GM19395 (cell line): ENCODE results near the gene L3MBTL2.

ENCODE experiments used
- ATAC-seq: cut with Tn5 transposase; IDR thresholded peaks from one replicate; pipeline ENCODE4 v1.9.1; 2021; ENCODE audit warnings: mild to moderate bottlenecking, moderate library complexity; ENCODE audit not compliant: unreplicated experiment

Gene L3MBTL2

DNA sequence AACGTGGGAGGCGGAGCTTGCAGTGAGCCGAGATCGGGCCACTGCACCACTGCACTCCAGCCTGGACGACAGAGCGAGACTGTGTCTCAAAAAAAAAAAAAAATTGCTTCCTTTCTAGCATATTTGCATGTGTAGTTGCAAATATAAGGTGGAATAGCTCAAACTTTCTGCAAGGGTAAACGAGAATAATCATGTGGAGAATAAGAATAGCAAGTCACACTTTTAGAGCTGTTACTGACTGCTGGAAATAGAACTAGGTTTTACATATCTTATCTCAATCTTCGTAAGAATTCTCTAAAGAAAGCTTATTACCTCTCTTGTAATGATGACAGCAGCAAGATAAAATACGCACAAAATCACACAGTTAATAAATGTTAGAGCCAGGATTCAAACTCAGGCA lies 1.6 kb downstream of the L3MBTL2 start:
- ATAC-seq, result no peak

DNA sequence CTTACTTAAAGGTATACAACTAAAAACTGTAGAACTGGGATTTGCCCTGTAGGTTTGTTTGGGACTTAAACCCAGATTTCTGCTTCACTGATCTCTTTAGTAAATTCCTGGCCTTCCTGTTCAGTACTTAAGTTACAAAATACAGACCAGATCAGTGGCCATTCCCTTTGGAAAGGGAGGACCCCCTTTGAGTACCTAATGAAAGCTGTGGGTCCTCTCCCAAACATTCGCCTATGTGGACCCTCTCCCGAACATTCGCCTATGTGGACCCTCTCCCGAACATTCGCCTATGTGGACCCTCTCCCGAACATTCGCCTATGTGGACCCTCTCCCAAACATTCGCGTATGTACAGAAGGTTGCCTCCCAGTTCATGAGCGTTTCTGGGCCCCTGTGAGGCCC lies 10.3 kb downstream of the L3MBTL2 start:
- no peak for ATAC-seq

DNA sequence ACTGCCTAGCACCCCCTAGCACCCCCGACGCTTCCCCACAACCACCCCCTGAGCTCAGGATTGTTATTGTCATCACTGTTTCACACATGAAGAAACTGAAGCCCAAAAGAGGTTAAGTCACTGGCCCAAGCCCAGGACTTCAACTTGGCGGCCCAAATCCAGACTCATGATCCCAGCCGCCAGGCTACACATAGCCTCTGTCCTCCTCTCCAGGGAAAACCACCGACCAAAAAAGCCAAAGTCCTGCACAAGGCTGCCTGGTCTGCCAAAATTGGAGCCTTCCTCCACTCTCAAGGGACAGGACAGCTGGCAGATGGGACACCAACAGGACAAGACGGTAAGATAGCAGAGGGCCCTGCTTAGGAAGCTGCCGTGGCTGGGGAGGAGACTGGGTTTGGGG lies 10.8 kb downstream of the L3MBTL2 start:
- no peak for ATAC-seq

DNA sequence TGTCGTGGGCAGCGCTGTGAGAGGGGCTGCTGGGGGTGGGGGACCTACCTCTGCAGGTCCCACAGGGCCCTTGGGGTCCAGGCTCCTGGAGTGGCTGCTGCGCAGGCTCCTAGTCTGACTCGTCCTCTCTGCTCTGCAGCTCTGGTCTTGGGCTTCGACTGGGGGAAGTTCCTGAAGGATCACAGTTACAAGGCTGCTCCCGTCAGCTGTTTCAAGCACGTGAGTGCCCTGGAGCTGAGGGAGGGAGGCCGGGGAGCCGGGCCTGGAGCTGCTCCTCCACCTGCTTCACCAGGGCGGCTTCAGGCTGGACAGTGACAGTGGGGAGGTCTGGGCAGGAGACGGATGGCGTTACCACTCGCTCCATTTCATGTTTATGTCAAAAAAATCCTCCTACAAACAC lies 11.9 kb downstream of the L3MBTL2 start:
- no peak for ATAC-seq

DNA sequence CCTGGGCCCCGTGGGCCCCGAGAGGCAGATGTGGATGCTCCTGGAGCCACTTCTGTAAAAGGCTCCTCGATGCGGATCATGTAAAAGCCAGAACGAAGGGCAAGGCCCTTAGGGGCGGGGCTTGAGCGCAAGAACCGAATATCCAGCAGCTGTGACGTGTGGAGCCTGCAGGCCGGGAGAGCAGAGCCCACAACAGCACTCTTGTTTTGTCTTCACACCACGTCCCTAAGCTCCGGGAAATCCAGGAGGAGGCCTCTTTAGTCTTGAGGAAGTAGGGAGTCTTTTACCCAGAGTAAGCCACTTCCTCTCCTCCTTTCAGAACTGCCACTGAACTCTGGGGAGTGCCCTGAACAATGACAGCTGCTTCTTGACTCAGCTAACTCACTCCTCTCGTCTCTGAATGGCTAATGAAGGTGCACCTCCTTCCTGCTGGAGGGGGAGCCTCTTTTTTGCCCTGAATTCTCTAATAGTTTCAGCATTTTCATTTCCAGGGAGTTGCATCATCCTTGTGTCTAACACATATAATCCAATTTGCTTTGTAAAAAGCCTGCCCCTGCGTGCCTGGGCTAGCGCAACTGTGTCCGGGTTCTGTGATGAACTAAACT lies 12.5 kb downstream of the L3MBTL2 start:
- peak; percentile 65 for ATAC-seq

DNA sequence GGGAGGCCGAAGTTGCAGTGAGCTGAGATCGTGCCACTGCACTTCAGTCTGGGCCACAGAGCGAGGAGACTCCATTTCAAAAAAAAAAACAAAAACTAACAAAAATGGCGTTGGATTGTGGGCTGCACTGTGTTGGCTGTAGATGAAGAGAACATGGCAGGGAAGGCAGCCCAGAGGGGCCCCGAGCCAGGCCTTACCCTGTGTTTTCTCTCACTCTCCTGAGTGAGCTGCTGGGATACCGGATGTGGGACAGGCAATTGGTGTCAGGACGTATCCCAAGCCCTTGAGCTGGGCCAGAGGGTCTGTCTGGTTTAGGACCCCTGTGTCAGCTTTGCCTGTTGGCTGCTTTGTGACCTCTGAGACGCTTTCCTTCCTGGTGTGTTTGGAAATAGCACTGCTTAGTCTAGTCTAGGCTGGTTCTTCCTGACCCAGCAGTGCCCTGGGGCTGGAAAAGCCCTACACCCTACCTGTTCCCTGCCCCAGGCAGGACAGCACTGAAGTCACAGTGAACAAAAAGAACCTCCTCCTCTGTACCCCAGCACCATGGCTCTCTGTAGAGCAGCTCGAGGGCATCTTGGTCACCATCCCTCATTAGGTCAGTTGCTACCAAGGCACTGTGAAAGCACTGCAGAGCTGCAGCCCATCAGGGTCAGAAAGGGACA lies 17.9 kb downstream of the L3MBTL2 start:
- ATAC-seq, result no peak

DNA sequence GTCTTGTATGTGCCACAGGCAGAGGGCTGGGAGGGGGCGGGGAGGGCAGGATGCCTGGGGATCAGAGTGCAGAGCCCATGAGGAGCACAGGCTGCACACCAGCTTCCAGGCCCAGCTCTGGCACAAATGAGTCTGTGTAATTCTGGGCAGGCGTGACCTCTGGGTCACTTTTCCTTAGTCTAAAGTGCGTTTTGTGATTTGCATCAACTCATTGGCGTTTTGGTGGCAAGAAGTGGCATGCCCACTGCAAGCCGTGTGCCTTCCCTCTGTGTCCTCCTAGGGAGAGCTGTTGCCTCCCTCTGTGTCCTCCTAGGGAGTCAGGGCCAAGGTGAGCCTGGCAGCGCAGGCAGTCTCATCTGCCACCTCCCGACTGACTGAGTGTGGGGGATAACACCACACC lies 18.4 kb downstream of the L3MBTL2 start:
- no peak for ATAC-seq

DNA sequence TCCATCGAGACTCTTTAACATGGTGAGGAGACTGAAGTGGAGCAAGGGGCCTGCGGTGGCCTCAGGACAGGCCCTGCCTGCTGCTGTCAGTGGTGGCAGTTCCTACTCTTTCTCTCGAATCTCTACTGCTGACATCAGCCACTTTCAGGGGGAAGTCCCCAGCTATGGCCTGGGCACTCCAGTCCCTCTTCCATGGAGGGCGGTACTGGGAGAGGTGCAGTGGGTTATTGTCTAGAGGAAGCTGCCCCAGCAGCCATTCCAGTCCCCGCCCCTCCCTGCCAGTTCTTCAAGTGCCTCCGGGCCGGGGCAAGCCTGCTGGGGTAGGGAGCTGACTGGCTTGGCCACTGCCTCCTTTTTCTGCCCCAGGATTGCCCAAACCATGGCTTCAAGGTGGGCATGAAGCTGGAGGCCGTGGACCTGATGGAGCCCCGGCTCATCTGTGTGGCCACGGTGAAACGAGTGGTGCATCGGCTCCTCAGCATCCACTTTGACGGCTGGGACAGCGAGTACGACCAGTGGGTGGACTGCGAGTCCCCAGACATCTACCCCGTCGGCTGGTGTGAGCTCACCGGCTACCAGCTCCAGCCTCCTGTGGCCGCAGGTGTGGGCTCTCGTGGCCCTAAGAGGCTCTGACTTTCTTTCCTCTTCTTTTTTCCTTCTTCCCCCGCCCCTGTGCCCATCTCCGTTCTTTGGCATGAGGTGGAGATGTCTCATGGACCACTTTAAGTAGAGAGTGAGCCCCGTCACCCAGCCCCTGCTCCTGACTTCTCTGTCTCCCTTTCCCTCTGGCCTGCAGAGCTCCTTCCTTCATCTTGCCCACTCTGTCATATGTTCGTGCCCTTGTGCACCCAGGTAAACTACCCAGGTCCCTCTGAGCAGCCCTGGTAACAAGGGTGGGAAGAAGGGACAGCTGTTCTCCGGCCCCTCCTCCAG lies 21.9 kb downstream of the L3MBTL2 start:
- ATAC-seq, result no peak

DNA sequence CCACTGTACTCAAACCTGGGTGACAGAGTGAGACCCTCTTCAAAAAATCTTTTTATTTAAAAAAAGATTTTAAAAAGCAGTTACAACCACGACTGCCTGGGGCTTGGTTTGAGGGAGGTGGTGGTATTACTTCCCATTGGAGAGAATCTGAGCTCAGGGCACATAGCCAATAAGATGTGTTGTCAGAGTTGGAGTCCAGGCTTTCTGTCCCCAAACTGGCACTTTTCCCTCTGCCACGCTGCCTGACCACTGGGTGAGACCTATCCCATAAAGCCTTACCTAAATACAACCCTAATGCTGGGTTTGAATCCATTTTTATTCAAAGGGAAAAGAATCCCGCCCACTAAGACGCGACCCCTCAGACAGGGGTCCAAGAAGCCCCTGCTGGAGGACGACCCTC lies 24.1 kb downstream of the L3MBTL2 start:
- no peak for ATAC-seq

DNA sequence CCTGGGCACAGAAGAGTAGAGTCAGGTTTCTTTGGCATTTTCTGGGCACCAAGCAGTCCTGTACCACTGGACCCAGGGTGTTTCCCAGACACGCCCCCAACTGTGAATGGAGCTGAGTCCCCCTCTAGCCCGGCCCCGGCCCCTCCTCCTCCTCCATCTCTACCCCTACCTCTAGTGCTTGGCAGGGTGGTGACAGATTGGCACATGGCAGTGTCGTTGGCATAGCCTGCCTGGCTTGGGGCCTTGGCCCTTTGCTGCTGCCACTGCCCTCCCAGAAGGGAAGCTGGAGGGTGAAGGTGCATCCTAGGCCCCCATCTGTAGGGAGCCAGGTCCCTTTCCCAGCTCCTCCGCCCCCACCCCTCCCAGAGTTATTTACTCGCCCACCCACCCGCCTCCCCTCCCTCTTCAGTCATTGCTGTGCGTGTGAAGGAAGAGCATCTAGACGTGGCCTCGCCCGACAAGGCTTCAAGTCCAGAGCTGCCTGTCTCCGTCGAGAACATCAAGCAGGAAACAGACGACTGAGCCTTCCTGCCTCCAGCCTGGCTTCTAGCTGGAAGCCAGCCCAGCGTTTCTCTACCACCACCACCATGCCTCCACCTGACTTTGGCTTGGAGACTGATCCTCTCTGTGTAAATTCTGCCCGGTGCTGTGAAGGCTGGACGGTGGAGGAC lies 24.8 kb downstream of the L3MBTL2 start:
- ATAC-seq, result no peak

DNA sequence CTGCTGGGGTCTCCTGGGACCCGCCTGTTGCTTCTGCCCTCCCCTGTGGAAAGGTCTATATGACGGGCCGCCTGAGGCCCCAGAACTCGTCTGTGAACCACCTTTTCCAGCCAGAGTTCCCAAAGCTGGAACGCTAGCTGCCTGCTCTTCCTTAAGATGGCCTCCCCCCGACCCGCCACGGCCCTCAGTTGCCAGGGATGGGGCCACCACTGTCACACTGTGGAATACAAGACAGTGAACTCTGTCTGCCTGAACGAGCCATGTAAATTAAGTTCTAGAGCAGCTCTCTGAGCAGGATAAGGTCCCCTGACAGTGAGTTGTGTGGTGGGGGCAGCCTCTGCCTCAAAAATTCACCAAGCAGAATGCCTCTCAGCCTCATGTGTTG lies 25.3 kb downstream of the L3MBTL2 start:
- ATAC-seq, result no peak

DNA sequence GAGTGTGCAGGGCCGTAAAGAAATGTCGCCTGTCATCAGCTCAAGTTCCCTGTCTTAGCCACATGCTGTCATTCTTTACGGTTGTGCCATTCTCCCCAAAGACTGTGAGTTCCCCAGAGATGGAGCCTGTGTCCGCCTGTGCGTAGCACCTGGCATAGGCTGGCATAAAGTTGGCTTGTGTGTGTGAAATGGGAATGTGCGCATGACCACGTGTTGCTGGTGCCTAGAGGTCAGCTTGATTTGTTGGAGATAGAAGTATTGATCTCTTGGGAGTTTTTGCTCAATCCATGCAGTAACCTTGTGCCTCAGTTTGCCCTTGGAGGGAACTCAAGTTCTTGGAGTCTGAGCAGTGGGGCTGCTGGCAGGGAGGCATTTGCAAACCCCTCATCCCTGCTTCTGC lies 26.3 kb downstream of the L3MBTL2 start:
- ATAC-seq, result no peak

DNA sequence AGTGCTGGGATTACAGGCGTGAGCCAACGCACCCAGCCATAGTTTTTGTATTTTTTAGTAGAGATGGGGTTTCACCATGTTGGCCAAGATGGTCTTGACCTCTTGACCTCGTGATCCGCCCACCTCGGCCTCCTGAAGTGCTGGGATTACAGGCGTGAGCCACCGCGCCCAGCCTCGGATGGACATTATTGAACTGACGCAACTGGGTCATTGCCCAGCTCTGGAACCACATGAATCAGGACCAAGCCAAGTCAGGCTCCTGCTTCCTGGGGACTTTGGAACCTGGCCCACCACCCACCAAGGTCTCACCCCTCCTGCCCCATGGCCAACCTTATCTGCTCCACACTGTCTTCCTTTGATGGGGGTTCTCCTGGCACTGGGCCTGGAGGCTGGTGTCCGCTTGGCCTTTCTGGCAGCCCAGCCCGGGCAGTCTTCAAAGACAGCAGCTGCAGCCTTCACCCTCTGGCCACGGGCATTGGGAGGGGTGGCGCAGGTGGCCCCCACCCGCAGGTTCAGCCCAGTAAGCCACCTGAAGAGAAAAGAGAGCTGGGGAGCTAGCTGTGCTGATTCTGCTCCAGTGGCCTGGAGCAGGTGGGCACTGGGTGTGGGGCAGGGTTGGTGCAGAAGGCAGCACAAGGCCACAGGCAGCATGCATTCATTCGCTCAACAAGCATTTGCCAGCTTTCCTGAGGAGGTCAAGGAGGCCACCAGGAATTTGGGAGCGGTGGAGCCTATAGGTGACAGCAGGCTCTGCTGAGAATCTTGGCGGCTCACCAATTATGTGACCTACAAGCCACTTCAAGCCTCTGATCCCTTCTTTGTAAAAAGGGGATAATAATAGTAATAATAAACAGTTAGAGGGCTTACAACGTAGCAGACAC lies 29.9 kb downstream of the L3MBTL2 start:
- no peak for ATAC-seq

DNA sequence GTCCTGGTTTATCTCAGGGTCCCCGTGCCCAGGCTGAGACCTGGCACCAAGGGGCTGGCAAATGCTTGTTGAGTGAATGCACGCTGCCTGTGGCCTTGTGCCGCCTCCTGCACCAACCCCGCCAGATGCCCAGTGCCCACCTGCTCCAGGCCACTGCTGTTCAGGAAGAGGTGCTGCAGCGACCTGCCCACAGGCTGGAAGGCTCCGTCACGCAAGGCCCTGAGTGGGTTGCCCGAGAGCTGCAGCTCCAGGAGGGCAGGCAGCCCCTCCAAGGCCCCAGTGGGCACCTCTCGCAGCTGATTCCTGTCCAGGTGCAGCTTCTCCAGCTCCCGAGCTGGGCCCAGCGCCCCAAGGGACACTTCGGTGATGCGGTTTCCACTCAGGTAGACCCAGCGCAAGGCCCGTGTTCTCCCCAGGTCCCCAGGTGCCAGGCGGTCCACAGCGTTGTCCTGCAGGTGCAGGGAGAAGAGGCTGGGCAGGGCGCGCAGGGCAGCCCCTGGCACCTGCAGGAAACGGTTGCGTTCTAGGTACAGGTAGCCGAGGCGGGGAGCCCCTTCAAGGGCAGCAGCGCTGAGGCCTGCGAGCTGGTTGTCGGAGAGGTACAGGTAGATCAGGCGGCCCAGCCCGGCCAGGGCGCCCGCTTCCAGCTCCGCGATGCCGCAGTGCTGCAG lies 32.1 kb downstream of the L3MBTL2 start:
- ATAC-seq, result no peak

DNA sequence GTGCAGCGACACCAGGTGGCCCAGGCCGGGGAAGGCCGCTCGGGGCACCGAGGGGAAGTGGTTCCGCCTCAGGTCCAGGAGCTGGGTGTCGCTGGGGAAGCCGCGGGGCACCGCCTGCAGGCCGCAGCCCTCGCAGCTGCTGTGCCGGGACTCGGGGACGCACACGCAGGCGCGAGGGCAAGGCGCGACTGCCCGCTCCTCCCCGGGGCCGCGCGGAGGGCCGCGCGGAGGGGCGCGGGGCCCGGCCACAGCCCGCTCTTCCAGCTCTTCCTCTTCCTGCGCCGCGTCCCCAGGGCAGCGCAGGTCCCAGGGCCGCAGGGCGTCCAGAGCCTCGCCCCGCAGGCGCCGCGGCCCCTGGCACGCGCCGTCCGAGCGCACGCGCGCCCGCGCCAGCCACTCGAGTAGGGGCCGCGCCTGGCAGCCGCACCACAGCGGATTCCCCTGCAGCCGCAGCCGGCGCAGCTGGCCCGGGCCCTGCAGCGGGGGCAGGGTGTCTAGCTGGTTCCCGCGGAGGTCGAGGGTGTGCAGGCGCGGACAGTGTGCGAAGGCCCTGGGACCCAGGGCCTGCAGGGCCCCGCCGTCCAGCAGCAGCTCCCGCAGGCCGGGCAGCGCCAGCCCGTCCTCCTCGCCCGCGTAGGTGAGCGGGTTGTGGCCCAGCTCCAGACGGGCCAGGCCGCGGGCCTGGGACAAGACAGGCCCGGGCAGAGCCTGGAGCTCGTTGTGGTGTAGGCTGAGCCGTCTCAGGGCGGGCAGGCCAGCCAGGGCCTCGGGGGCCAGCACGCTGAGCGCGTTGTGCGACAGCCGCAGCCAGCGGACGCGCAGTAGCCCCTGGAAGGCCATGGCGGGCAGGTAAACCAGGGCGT lies 32.8 kb downstream of the L3MBTL2 start:
- peak; percentile 76 for ATAC-seq

DNA sequence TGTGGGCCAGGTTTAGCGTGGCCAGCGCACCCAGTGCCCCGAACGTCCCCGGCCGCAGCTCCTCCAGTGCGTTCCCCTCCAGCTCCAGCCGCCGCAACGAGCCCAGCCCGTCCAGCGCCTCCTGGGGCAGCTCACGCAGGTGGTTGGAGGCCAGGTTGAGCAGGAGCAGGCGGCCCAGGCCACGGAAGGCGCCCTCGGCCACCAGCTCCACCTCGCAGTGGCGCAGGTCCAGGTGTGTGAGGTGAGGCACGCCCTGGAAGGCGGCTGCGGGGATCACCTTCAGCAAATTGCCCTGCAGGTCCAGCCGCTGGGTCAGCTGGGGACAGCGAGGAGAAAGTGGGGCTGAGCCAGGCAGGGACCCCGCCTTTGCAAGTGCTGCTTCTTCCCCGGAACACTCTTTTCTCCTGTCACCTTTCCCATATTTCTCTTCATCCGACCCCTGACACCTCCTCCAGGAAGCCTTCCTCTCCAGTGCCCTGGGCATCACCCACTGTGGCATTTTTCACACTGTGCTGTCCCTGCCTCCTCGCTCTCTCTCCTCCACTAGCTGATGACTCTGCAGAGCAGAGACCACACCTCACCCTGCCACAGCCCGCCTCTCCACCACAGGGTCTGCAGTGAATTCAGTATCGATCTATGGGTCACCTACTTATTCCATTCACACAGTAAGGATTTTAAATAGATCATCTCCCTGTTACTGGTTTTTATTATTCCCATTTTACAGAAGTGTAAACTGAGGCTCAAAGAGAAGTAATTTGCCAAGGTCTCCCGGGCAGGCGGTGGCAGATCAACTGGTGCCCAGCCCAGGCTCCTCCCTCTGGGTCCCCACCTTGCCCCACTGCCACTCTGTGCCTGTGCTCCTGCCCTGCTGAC lies 33.7 kb downstream of the L3MBTL2 start:
- ATAC-seq, result no peak

DNA sequence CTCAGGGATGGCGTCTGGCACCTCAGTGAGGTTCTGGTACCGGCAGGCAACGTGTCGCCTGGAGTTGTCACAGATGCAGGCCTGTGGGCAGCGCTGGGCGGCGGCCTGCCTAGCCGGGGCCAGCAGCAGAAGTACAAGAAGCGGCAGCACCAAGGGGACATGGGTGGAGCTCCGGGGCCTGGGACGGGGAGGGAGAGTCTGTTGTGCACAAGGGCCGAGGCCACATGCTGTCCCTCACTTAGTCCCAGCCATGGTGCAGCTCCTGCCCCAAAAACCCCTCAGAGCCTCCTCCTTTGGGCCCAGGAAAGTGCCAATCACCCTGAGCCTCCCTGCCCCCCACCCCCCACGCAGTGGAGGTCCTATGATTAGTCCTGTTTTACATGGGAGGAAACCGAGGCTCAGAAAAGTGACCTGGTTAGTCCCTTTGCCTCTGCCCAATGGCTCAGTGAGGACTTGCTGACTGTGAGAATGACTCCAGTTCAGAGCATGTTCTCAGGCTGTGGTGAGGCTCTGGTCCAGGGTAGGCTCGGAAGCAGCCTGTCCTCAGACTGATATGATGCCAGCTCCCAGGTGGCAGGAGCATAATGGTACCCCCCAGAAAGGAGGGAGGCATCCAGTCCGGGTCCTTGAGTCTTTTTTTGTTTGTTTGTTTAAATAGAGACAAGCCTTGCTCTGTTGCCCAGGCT lies 34.5 kb downstream of the L3MBTL2 start:
- ATAC-seq, result no peak
